ENCODE data around the gene SP1.

DNA sequence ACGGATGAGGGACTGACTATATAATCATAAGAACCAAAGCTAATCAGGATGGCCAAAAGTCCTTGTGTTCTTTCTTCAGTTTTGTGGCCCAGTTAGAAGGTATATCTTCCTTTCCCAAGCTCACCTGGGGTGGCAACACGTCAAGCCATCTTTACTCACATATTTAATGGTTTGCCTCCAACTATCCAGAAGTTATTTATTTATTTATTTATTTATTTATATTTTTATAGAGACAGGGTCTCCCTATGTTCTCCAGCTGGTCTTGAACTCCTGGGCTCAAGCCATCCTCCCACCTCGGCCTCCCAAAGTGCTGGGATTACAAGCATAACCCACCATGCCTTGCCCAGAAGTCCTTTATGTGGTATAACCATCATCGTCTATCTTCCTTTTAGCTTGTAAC lies 32.1 kb upstream of the SP1 start:
- TF ChIP-seq, protein P1, sequence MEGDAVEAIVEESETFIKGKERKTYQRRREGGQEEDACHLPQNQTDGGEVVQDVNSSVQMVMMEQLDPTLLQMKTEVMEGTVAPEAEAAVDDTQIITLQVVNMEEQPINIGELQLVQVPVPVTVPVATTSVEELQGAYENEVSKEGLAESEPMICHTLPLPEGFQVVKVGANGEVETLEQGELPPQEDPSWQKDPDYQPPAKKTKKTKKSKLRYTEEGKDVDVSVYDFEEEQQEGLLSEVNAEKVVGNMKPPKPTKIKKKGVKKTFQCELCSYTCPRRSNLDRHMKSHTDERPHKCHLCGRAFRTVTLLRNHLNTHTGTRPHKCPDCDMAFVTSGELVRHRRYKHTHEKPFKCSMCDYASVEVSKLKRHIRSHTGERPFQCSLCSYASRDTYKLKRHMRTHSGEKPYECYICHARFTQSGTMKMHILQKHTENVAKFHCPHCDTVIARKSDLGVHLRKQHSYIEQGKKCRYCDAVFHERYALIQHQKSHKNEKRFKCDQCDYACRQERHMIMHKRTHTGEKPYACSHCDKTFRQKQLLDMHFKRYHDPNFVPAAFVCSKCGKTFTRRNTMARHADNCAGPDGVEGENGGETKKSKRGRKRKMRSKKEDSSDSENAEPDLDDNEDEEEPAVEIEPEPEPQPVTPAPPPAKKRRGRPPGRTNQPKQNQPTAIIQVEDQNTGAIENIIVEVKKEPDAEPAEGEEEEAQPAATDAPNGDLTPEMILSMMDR (IDR thresholded peaks at IDR 0.05; ENCODE audit: insufficient read depth, low read length, poor library complexity, severe bottlenecking) = no peak
- no peak for TF ChIP-seq EZH2phosphoT487 (conservative IDR thresholded peaks at IDR 0.05; ENCODE audit: low read length)

All from SU-DHL-6 (cell line).